ENCODE data around the gene TPST2. TPM values are rescaled to one million over a fixed set of nuclear protein-coding genes. Genes with fewer than 3 reads are reported as not detected.

Gene TPST2
- total and polyA plus RNA-seq, 10 of the 15 experiments (the other 5 are each of a cell fraction or from before 2014, with no cell fraction given) = 6.3 to 33.7 (median 28.4) TPM

DNA sequence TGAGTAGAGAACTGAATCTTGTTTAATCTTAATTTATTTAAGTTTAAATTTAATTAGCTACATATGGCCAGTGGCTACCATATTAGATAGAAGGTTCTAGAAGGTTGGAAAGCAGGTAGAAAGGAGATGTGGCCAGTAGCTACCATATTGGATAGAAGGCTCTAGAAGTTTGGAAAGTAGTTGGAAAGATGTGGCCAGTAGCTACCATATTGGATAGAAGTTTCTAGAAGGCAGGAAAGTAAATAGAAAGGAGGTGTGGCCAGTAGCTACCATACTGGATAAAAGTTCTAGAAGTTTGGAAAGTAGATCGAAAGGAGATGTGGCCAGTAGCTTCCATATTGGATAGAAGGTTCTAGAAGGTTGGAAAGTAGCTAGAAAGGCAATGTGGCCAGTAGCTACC is 34.1 kb upstream of the TPST2 start:
- no peak overlapping the region for H3K4me3 ChIP-seq
- TF ChIP-seq, protein P1, sequence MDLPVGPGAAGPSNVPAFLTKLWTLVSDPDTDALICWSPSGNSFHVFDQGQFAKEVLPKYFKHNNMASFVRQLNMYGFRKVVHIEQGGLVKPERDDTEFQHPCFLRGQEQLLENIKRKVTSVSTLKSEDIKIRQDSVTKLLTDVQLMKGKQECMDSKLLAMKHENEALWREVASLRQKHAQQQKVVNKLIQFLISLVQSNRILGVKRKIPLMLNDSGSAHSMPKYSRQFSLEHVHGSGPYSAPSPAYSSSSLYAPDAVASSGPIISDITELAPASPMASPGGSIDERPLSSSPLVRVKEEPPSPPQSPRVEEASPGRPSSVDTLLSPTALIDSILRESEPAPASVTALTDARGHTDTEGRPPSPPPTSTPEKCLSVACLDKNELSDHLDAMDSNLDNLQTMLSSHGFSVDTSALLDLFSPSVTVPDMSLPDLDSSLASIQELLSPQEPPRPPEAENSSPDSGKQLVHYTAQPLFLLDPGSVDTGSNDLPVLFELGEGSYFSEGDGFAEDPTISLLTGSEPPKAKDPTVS (IDR thresholded peaks at IDR 0.05; ENCODE audit: low read depth, low read length) = peak; percentile 88
- no peak for TF ChIP-seq ZBED1 (IDR thresholded peaks at IDR 0.05; ENCODE audit: borderline replicate concordance)
- intact Hi-C loops (cut with micrococcal nuclease; ENCODE audit: unreplicated experiment) = no loop called here
- ChIA-PET POLR2A (interaction anchor here (0.6 to 1.2 kb wide), 3 partner anchors 9 to 47 kb away, joined by 3 to 4 read pairs (median 4); no protein-coding TSS in a partner anchor), RAD21 (ENCODE audit: unreplicated experiment) (no interaction called here), CTCF (interaction anchor here (0.8 to 1.8 kb wide), 7 partner anchors 9 to 121 kb away, joined by 3 to 7 read pairs (median 3); no protein-coding TSS in a partner anchor), SMC1A (ENCODE audit: uncharacterized antibody, unreplicated experiment) (interaction anchor here (0.7 to 1.4 kb wide), 5 partner anchors 9 to 147 kb away, joined by 3 to 4 read pairs (median 3); no protein-coding TSS in a partner anchor)
- H3K9me3 ChIP-seq (replicated peaks; ENCODE audit: control insufficient read depth, insufficient read depth, low read length) = peaks cover 1% of the 10 kb centered on the region; the same call in 1 of the 3 replicates
- no peaks in the 10 kb centered on the region for H3K27me3 ChIP-seq (replicated peaks in 1 of 2; ENCODE audit: control insufficient read depth in 2 of 2, insufficient read depth in 2 of 2, low read length in 1 of 2)
- H3K9ac ChIP-seq (ENCODE audit: control insufficient read depth, insufficient read depth, low read length) = no peak overlapping the region
- BruUV-seq (replicated peaks) = no TSS peak
- FAIRE-seq = no peak
- no peaks in the 10 kb centered on the region for H3K79me2 ChIP-seq (ENCODE audit: control insufficient read depth, insufficient read depth, low read length)
- H3K4me1 ChIP-seq (ENCODE audit: control insufficient read depth, insufficient read depth, low read length) = no peaks in the 10 kb centered on the region
- no peak overlapping the region for H2AFZ ChIP-seq (ENCODE audit: control insufficient read depth, low read depth, low read length)
- no peak overlapping the region for H3K4me2 ChIP-seq (ENCODE audit: control insufficient read depth, insufficient read depth)
- in situ Hi-C loops (cut with MboI) = no loop called here
- no peaks in the 10 kb centered on the region for H3K36me3 ChIP-seq (ENCODE audit: control insufficient read depth in 2 of 2, insufficient read depth in 2 of 2, low read length in 1 of 2)
- ATAC-seq = no peak
- 45% methylated on average over 1 of the region's 1 CpG for WGBS (ENCODE audit: insufficient coverage, insufficient replicate concordance, low lambda C conversion rate, missing lambda C conversion rate)
- H3K27ac ChIP-seq (ENCODE audit: control insufficient read depth, insufficient read depth) = no peak overlapping the region
- H4K20me1 ChIP-seq (ENCODE audit: control insufficient read depth, insufficient read depth) = no peaks in the 10 kb centered on the region
- DNase-seq (ENCODE audit: low read depth, low spot score) = no peak

DNA sequence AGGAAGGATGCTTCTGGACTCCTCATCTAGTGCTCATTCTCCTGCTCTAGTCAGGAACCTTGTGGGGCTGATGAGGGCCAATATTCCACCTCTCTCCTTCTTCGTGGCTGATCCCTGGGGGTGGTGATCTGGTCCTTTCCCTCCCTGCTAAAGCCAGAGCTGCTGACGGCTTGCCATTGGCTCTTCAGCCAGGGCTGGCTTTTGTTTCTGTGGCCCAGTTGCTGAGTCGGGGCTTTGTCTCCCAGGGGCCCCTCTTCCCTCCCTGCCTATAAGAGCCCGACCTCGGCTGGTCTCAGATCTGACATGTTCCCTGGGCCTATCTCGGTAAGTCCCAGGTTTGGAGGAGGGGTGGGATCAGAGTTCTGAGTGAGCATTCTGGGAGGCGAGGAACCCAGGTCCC is 31.7 kb upstream of the TPST2 start, which contains the start of gene CRYBA4:
TSS of gene CRYBA4 (plus strand) at position 301 of the 400 bp plus-strand sequence. CDS start 634 bp downstream, outside the sequence.
- ATAC-seq = no peak
- Histone ChIP-seq H3K9me3 (replicated peaks; ENCODE audit: control insufficient read depth, insufficient read depth, low read length) (no peaks in the 10 kb centered on the region), H3K36me3 (ENCODE audit: control insufficient read depth in 2 of 2, insufficient read depth in 2 of 2, low read length in 1 of 2) (no peaks in the 10 kb centered on the region), H4K20me1 (ENCODE audit: control insufficient read depth, insufficient read depth) (no peaks in the 10 kb centered on the region), H3K9ac (ENCODE audit: control insufficient read depth, insufficient read depth, low read length) (no peak within 1 kb of the TSS), H3K27me3 (replicated peaks in 1 of 2; ENCODE audit: control insufficient read depth in 2 of 2, insufficient read depth in 2 of 2, low read length in 1 of 2) (no peaks in the 10 kb centered on the region), H2AFZ (ENCODE audit: control insufficient read depth, low read depth, low read length) (no peak within 1 kb of the TSS), H3K4me3 (no peak within 1 kb of the TSS), H3K79me2 (ENCODE audit: control insufficient read depth, insufficient read depth, low read length) (no peaks in the 10 kb centered on the region), H3K4me1 (ENCODE audit: control insufficient read depth, insufficient read depth, low read length) (peaks cover 4% of the 10 kb centered on the region; the same call in 1 of the 2 replicates), H3K4me2 (ENCODE audit: control insufficient read depth, insufficient read depth) (no peak within 1 kb of the TSS), H3K27ac (ENCODE audit: control insufficient read depth, insufficient read depth) (no peak within 1 kb of the TSS)
- 57% methylated on average over 7 of the region's 7 CpGs for WGBS (ENCODE audit: insufficient coverage, insufficient replicate concordance, low lambda C conversion rate, missing lambda C conversion rate)
- in situ Hi-C loops (cut with MboI) = no loop called here
- POLR2A ChIA-PET = no interaction called here
- no peak for FAIRE-seq
- intact Hi-C loops (cut with micrococcal nuclease; ENCODE audit: unreplicated experiment) = no loop called here
- RAD21 ChIA-PET (ENCODE audit: unreplicated experiment) = no interaction called here
- SMC1A ChIA-PET (ENCODE audit: uncharacterized antibody, unreplicated experiment) = no interaction called here
- BruUV-seq (replicated peaks) = no TSS peak
- no peak for DNase-seq (ENCODE audit: low read depth, low spot score)
- CTCF ChIA-PET = interaction anchor here (1.9 kb wide), 1 partner anchor 20 kb away, joined by 5 read pairs; no protein-coding TSS in a partner anchor
- TF ChIP-seq, protein P2, sequence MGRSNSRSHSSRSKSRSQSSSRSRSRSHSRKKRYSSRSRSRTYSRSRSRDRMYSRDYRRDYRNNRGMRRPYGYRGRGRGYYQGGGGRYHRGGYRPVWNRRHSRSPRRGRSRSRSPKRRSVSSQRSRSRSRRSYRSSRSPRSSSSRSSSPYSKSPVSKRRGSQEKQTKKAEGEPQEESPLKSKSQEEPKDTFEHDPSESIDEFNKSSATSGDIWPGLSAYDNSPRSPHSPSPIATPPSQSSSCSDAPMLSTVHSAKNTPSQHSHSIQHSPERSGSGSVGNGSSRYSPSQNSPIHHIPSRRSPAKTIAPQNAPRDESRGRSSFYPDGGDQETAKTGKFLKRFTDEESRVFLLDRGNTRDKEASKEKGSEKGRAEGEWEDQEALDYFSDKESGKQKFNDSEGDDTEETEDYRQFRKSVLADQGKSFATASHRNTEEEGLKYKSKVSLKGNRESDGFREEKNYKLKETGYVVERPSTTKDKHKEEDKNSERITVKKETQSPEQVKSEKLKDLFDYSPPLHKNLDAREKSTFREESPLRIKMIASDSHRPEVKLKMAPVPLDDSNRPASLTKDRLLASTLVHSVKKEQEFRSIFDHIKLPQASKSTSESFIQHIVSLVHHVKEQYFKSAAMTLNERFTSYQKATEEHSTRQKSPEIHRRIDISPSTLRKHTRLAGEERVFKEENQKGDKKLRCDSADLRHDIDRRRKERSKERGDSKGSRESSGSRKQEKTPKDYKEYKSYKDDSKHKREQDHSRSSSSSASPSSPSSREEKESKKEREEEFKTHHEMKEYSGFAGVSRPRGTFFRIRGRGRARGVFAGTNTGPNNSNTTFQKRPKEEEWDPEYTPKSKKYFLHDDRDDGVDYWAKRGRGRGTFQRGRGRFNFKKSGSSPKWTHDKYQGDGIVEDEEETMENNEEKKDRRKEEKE (IDR thresholded peaks at IDR 0.05) = no peak
- TF ChIP-seq, protein P3, sequence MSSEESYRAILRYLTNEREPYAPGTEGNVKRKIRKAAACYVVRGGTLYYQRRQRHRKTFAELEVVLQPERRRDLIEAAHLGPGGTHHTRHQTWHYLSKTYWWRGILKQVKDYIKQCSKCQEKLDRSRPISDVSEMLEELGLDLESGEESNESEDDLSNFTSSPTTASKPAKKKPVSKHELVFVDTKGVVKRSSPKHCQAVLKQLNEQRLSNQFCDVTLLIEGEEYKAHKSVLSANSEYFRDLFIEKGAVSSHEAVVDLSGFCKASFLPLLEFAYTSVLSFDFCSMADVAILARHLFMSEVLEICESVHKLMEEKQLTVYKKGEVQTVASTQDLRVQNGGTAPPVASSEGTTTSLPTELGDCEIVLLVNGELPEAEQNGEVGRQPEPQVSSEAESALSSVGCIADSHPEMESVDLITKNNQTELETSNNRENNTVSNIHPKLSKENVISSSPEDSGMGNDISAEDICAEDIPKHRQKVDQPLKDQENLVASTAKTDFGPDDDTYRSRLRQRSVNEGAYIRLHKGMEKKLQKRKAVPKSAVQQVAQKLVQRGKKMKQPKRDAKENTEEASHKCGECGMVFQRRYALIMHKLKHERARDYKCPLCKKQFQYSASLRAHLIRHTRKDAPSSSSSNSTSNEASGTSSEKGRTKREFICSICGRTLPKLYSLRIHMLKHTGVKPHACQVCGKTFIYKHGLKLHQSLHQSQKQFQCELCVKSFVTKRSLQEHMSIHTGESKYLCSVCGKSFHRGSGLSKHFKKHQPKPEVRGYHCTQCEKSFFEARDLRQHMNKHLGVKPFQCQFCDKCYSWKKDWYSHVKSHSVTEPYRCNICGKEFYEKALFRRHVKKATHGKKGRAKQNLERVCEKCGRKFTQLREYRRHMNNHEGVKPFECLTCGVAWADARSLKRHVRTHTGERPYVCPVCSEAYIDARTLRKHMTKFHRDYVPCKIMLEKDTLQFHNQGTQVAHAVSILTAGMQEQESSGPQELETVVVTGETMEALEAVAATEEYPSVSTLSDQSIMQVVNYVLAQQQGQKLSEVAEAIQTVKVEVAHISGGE (CRISPR knock-in tag; IDR thresholded peaks at IDR 0.05) = no peak
- TF ChIP-seq STAT1 (conservative IDR thresholded peaks at IDR 0.05) (no peak), NBN (IDR thresholded peaks at IDR 0.05) (no peak), BHLHE40 (IDR thresholded peaks at IDR 0.05; ENCODE audit: borderline replicate concordance in 1 of 2, low read depth in 2 of 2, low read length in 1 of 2) (no peak), PAX5 (IDR thresholded peaks at IDR 0.05; ENCODE audit: borderline replicate concordance, low read depth, low read length) (no peak), ZNF207 (IDR thresholded peaks at IDR 0.05; ENCODE audit: borderline replicate concordance) (no peak)
